IPS-15b (cell line): ENCODE data around the gene CDKAL1.

ENCODE experiments used
- H3K27me3 ChIP-seq: one replicate; pipeline ENCODE4 v1.6.1; 2013; ENCODE audit warnings: low read length; ENCODE audit not compliant: control insufficient read depth, insufficient read depth
- H3K36me3 ChIP-seq: one replicate; pipeline ENCODE4 v1.6.1; 2013; ENCODE audit warnings: low read length; ENCODE audit not compliant: control insufficient read depth, insufficient read depth
- H3K4me1 ChIP-seq: one replicate; pipeline ENCODE4 v1.6.1; 2013; ENCODE audit warnings: mild to moderate bottlenecking, low read length; ENCODE audit not compliant: control insufficient read depth, insufficient read depth
- H3K4me3 ChIP-seq: one replicate; pipeline ENCODE4 v1.5.1; 2013; ENCODE audit warnings: low read depth, low read length
- H3K9ac ChIP-seq: one replicate; pipeline ENCODE4 v1.6.1; 2013; ENCODE audit warnings: low read depth, mild to moderate bottlenecking, low read length
- H3K9me3 ChIP-seq: one replicate; pipeline ENCODE4 v1.6.1; 2013; ENCODE audit warnings: mild to moderate bottlenecking, low read length; ENCODE audit not compliant: control insufficient read depth, insufficient read depth

CDKAL1 gene

GRCh38 chr6:20797597-20797996, 263.3 kb downstream of the CDKAL1 start:
- H3K27me3 ChIP-seq = no peaks in the 10 kb centered on the region
- no peaks in the 10 kb centered on the region for H3K9me3 ChIP-seq
- H3K4me3 ChIP-seq = no peak overlapping the region
- no peaks in the 10 kb centered on the region for H3K4me1 ChIP-seq
- no peak overlapping the region for H3K9ac ChIP-seq
- H3K36me3 ChIP-seq = no peaks in the 10 kb centered on the region

GRCh38 chr6:20800229-20800628, 266.0 kb downstream of the CDKAL1 start:
- Histone ChIP-seq H3K9ac (no peak overlapping the region), H3K9me3 (no peaks in the 10 kb centered on the region), H3K4me3 (no peak overlapping the region), H3K27me3 (no peaks in the 10 kb centered on the region), H3K4me1 (no peaks in the 10 kb centered on the region), H3K36me3 (no peaks in the 10 kb centered on the region)

- H3K9me3 ChIP-seq = no peaks in the 10 kb centered on the region
- H3K4me3 ChIP-seq = no peak overlapping the region
- no peak overlapping the region for H3K9ac ChIP-seq
- H3K4me1 ChIP-seq = no peaks in the 10 kb centered on the region
- no peaks in the 10 kb centered on the region for H3K36me3 ChIP-seq
- H3K27me3 ChIP-seq = no peaks in the 10 kb centered on the region
Observed at GRCh38 chr6:20800653-20801052, 266.4 kb downstream of the CDKAL1 start.

- Histone ChIP-seq H3K27me3 (no peaks in the 10 kb centered on the region), H3K9me3 (no peaks in the 10 kb centered on the region), H3K4me3 (no peak overlapping the region), H3K9ac (no peak overlapping the region), H3K36me3 (no peaks in the 10 kb centered on the region), H3K4me1 (no peaks in the 10 kb centered on the region)
Observed at GRCh38 chr6:20801595-20801994, 267.3 kb downstream of the CDKAL1 start.

- no peaks in the 10 kb centered on the region for H3K27me3 ChIP-seq
- H3K9ac ChIP-seq = no peak overlapping the region
- no peak overlapping the region for H3K4me3 ChIP-seq
- H3K4me1 ChIP-seq = no peaks in the 10 kb centered on the region
- no peaks in the 10 kb centered on the region for H3K36me3 ChIP-seq
- H3K9me3 ChIP-seq = no peaks in the 10 kb centered on the region
Observed at GRCh38 chr6:20802596-20802995, 268.3 kb downstream of the CDKAL1 start.

- Histone ChIP-seq H3K9ac (no peak overlapping the region), H3K9me3 (no peaks in the 10 kb centered on the region), H3K27me3 (no peaks in the 10 kb centered on the region), H3K36me3 (no peaks in the 10 kb centered on the region), H3K4me3 (no peak overlapping the region), H3K4me1 (no peaks in the 10 kb centered on the region)
Observed at GRCh38 chr6:20805021-20805420, 270.8 kb downstream of the CDKAL1 start.

GRCh38 chr6:20806669-20807068, 272.4 kb downstream of the CDKAL1 start:
- Histone ChIP-seq H3K27me3 (no peaks in the 10 kb centered on the region), H3K9ac (no peak overlapping the region), H3K9me3 (no peaks in the 10 kb centered on the region), H3K36me3 (no peaks in the 10 kb centered on the region), H3K4me3 (no peak overlapping the region), H3K4me1 (peaks cover 11% of the 10 kb centered on the region)

GRCh38 chr6:20808439-20808838, 274.2 kb downstream of the CDKAL1 start:
- H3K4me1 ChIP-seq = peaks cover 11% of the 10 kb centered on the region
- H3K4me3 ChIP-seq = no peak overlapping the region
- H3K27me3 ChIP-seq = no peaks in the 10 kb centered on the region
- H3K9ac ChIP-seq = no peak overlapping the region
- H3K36me3 ChIP-seq = no peaks in the 10 kb centered on the region
- H3K9me3 ChIP-seq = no peaks in the 10 kb centered on the region

- no peaks in the 10 kb centered on the region for H3K36me3 ChIP-seq
- no peaks in the 10 kb centered on the region for H3K9me3 ChIP-seq
- H3K27me3 ChIP-seq = no peaks in the 10 kb centered on the region
- H3K9ac ChIP-seq = no peak overlapping the region
- peaks cover 11% of the 10 kb centered on the region for H3K4me1 ChIP-seq
- no peak overlapping the region for H3K4me3 ChIP-seq
Observed at GRCh38 chr6:20808924-20809323, 274.7 kb downstream of the CDKAL1 start.

GRCh38 chr6:20810727-20811108, 276.5 kb downstream of the CDKAL1 start:
- peaks cover 11% of the 10 kb centered on the region for H3K4me1 ChIP-seq
- H3K27me3 ChIP-seq = no peaks in the 10 kb centered on the region
- no peak overlapping the region for H3K9ac ChIP-seq
- no peaks in the 10 kb centered on the region for H3K36me3 ChIP-seq
- H3K9me3 ChIP-seq = no peaks in the 10 kb centered on the region
- no peak overlapping the region for H3K4me3 ChIP-seq

- Histone ChIP-seq H3K9ac (no peak overlapping the region), H3K36me3 (no peaks in the 10 kb centered on the region), H3K4me1 (peaks cover 11% of the 10 kb centered on the region), H3K9me3 (no peaks in the 10 kb centered on the region), H3K27me3 (no peaks in the 10 kb centered on the region), H3K4me3 (no peak overlapping the region)
Observed at GRCh38 chr6:20811109-20811761, 277.0 kb downstream of the CDKAL1 start.

- H3K4me1 ChIP-seq = peaks cover 14% of the 10 kb centered on the region
- no peaks in the 10 kb centered on the region for H3K27me3 ChIP-seq
- H3K36me3 ChIP-seq = no peaks in the 10 kb centered on the region
- no peak overlapping the region for H3K9ac ChIP-seq
- no peaks in the 10 kb centered on the region for H3K9me3 ChIP-seq
- no peak overlapping the region for H3K4me3 ChIP-seq
Observed at GRCh38 chr6:20812776-20813175, 278.5 kb downstream of the CDKAL1 start.
